GM12878 (cell line): ENCODE measurements around the gene RRP12. TPM values are rescaled to one million over a fixed set of nuclear protein-coding genes. Genes with fewer than 3 reads are reported as not detected.

Experiments
- ATAC-seq: fragments of 200-7000 bp; cut with Tn5 transposase; 3 replicates; pipeline ENCODE4 v1.9.1; 2020; ENCODE audit warnings: mild to moderate bottlenecking, moderate library complexity
- BruUV-seq: library from RNA; stranded (reverse); fragments of 400-500 nt; replicated peaks from 2 replicates; lab custom pipeline; 2021; lab: Mats Ljungman, UMichigan
- CTCF ChIA-PET: fragments of 300-600 bp; sonication (Branson Sonifier 250); formaldehyde crosslinking; extraction: SDS; loops from one replicate; lab custom pipeline; 2021; ENCODE audit warnings: inconsistent platforms; lab: Yijun Ruan, JAX
- POLR2A ChIA-PET: fragments of 350-600 bp; formaldehyde crosslinking; extraction: SDS; loops from one replicate; lab custom pipeline; 2021; ENCODE audit warnings: inconsistent platforms; lab: Charles Lee
- RAD21 ChIA-PET: fragments of 300-600 bp; sonication (Branson Sonifier 250); formaldehyde crosslinking; loops from one replicate; lab custom pipeline; 2023; ENCODE audit warnings: antibody characterized with exemption; ENCODE audit not compliant: unreplicated experiment; lab: Charles Lee
- SMC1A ChIA-PET: fragments of 300-600 bp; sonication (Branson Sonifier 250); formaldehyde crosslinking; loops from one replicate; lab custom pipeline; 2023; ENCODE audit not compliant: unreplicated experiment, uncharacterized antibody; lab: Charles Lee
- DNase-seq: peaks from one replicate; pipeline ENCODE4 v3.0.0-alpha.2; 2011; ENCODE audit warnings: low read depth, low spot score
- FAIRE-seq: peaks from 3 replicates; lab custom pipeline; 2011; peaks lifted over from hg19 to GRCh38; lab: Jason Lieb, UNC
- H2AFZ ChIP-seq: 2 replicates; pipeline ENCODE4 v1.6.0; 2011; ENCODE audit warnings: low read depth, low read length, control low read depth; ENCODE audit not compliant: control insufficient read depth
- H3K27ac ChIP-seq: 2 replicates; pipeline ENCODE4 v1.5.1; 2011; ENCODE audit warnings: control low read depth; ENCODE audit not compliant: control insufficient read depth, insufficient read depth
- H3K27me3 ChIP-seq, 2 experiments: replicated peaks in 1 of 2; 2 replicates each; pipeline versions ENCODE4 v1.6.0 to v1.6.1; 2011; ENCODE audit warnings: low read length in 1 of 2; ENCODE audit not compliant: control insufficient read depth in 2 of 2, insufficient read depth in 2 of 2
- H3K36me3 ChIP-seq, 2 experiments: 2 replicates each; pipeline ENCODE4 v1.5.1; 2011; ENCODE audit warnings: low read length in 1 of 2; ENCODE audit not compliant: control insufficient read depth in 2 of 2, insufficient read depth in 2 of 2
- H3K4me1 ChIP-seq: 2 replicates; pipeline ENCODE4 v1.6.1; 2011; ENCODE audit warnings: mild to moderate bottlenecking, low read length, moderate library complexity, mixed read lengths; ENCODE audit not compliant: control insufficient read depth, insufficient read depth
- H3K4me2 ChIP-seq: 2 replicates; pipeline ENCODE4 v1.6.0; 2011; ENCODE audit warnings: control low read depth; ENCODE audit not compliant: control insufficient read depth, insufficient read depth
- H3K4me3 ChIP-seq: fragments of 200-600 bp; sonication (generic); 2 replicates; pipeline ENCODE4 v1.5.1; 2016
- H3K79me2 ChIP-seq: 2 replicates; pipeline ENCODE4 v1.6.0; 2011; ENCODE audit warnings: low read length; ENCODE audit not compliant: control insufficient read depth, insufficient read depth
- H3K9ac ChIP-seq: 2 replicates; pipeline ENCODE4 v1.8.0; 2011; ENCODE audit warnings: low read length, control low read depth, mixed read lengths; ENCODE audit not compliant: control insufficient read depth, insufficient read depth
- H3K9me3 ChIP-seq: replicated peaks from 3 replicates; pipeline ENCODE4 v1.5.1; 2011; ENCODE audit warnings: mild to moderate bottlenecking, low read length; ENCODE audit not compliant: control insufficient read depth, insufficient read depth
- H4K20me1 ChIP-seq: 2 replicates; pipeline ENCODE4 v1.6.0; 2011; ENCODE audit not compliant: control insufficient read depth, insufficient read depth
- CHD1 ChIP-seq: IDR thresholded peaks from 2 replicates; pipeline ENCODE4 v1.6.1; 2012; ENCODE audit warnings: low read depth, low read length, improper control_type of control experiment
- CHD2 ChIP-seq: IDR thresholded peaks from 2 replicates; pipeline ENCODE4 v1.6.1; 2011; ENCODE audit warnings: low read depth, low read length, improper control_type of control experiment, borderline replicate concordance
- JUNB ChIP-seq: IDR thresholded peaks from 2 replicates; pipeline ENCODE4 v1.6.1; 2016; ENCODE audit warnings: antibody characterized with exemption, mild to moderate bottlenecking
- PRDM15 ChIP-seq: fragments of 450-650 bp; formaldehyde crosslinking; IDR thresholded peaks from 2 replicates; pipeline ENCODE4 v1.4.0; 2020; ENCODE audit warnings: mild to moderate bottlenecking, moderate library complexity
- SUPT20H ChIP-seq: IDR thresholded peaks from 2 replicates; pipeline ENCODE4 v1.6.1; 2011; ENCODE audit warnings: low read depth, mild to moderate bottlenecking, low read length, moderate library complexity, borderline replicate concordance; ENCODE audit not compliant: control insufficient read depth
- SUZ12 ChIP-seq: fragments of 200-600 bp; sonication (generic); IDR thresholded peaks from one replicate; pipeline ENCODE4 v1.6.1; 2018; ENCODE audit warnings: antibody characterized with exemption, mild to moderate bottlenecking; ENCODE audit not compliant: unreplicated experiment
- WGBS: methylation state at CpG from one replicate; pipeline ENCODE4 v1.1.6; 2016; ENCODE audit warnings: low lambda C conversion rate; ENCODE audit not compliant: insufficient replicate concordance, insufficient coverage; ENCODE audit errors: missing lambda C conversion rate; 5-methylcytosine and 5-hydroxymethylcytosine counted together
- in situ Hi-C: fragments of 300-500 bp; cut with MboI; formaldehyde crosslinking; loops from 9 replicates; pipeline ENCODE4 v1.14.3; 2018; ENCODE audit warnings: mixed read lengths
- intact Hi-C: fragments of 100-400 bp; cut with micrococcal nuclease; formaldehyde crosslinking; loops from one replicate; pipeline ENCODE4 v1.14.2; 2022; ENCODE audit not compliant: unreplicated experiment
- polyA plus RNA-seq, 11 experiments: library from polyadenylated mRNA; depleted of rRNA in 4 of 11; unstranded in 6 of 11; stranded (reverse) in 5 of 11; fragments of >200 nt; fragmentation: Nextera tagmentation in 4 of 11; fragmentation: Illumina TruSeq in 1 of 11; extraction: Ambion mirVana in 4 of 11; extraction: Trizol in 1 of 11; gene quantifications; 1 replicate in 1 of 11; 2 replicates in 10 of 11; pipeline versions ENCODE4 v1.2.1 to v1.2.3, GENCODE V29; 2011 to 2016; ENCODE audit warnings: inconsistent platforms in 2 of 11, missing spikeins in 2 of 11, low read depth in 1 of 11
- total RNA-seq, 4 experiments: library from RNA; depleted of rRNA in 3 of 4; stranded (reverse); fragments of >200 nt in 3 of 4; fragmentation: Illumina TruSeq in 1 of 4; extraction: Trizol in 1 of 4; gene quantifications; 2 replicates each; pipeline versions ENCODE4 v1.2.1 to v1.2.3, GENCODE V29; 2013 to 2021

Gene RRP12
- total and polyA plus RNA-seq, 10 of the 15 experiments (the other 5 are each of a cell fraction or from before 2014, with no cell fraction given): 5.3 to 48.7 (median 16.8) TPM

- BruUV-seq: no TSS peak
- 88% methylated on average over 7 of the region's 7 CpGs for WGBS
- Histone ChIP-seq H3K36me3 (peaks cover 9 to 27% of the 10 kb centered on the region in 2 experiments), H3K4me1 (no peaks in the 10 kb centered on the region), H3K4me3 (no peak overlapping the region), H3K27ac (no peak overlapping the region), H3K9ac (no peak overlapping the region), H4K20me1 (no peaks in the 10 kb centered on the region), H3K9me3 (no peaks in the 10 kb centered on the region), H3K79me2 (no peaks in the 10 kb centered on the region), H2AFZ (no peak overlapping the region), H3K27me3 (no peaks in the 10 kb centered on the region), H3K4me2 (no peak overlapping the region)
- FAIRE-seq (no peak), ATAC-seq (no peak), DNase-seq (no peak)
- TF ChIP-seq PRDM15 (CRISPR knock-in tag) (no peak), CHD2 (no peak), SUPT20H (no peak), JUNB (no peak), CHD1 (no peak), SUZ12 (no peak)
- ChIA-PET POLR2A (no interaction called here), RAD21 (no interaction called here), SMC1A (no interaction called here), CTCF (interaction anchor here (3.9 kb wide), 1 partner anchor 79 kb away, joined by 26 read pairs; no protein-coding TSS in a partner anchor)
- intact Hi-C loops: no loop called here
- in situ Hi-C loops: no loop called here
Observed at GRCh38 chr10:97356918-97357317, 44.2 kb downstream of the RRP12 start.
